ENCODE measurements around the gene SEC63.

The SEC63 gene

GRCh38 chr6:107989166-107990094 lies 31.4 kb upstream of the SEC63 start:
- Histone ChIP-seq H3K4me1 (ENCODE audit: control insufficient read depth, insufficient read depth, low read length) (peaks cover 36% of the 10 kb centered on the region), H3K27me3 (ENCODE audit: control insufficient read depth, insufficient read depth, low read length) (no peaks in the 10 kb centered on the region), H3K9me3 (ENCODE audit: control insufficient read depth, insufficient read depth, low read length) (no peaks in the 10 kb centered on the region), H3K27ac (ENCODE audit: low read depth, low read length) (peak overlapping the region; percentile 90), H3K4me3 (ENCODE audit: low read depth, low read length) (no peak overlapping the region), H3K36me3 (ENCODE audit: control insufficient read depth, insufficient read depth, low read length) (no peaks in the 10 kb centered on the region), H3K9ac (ENCODE audit: low read depth, low read length) (no peak overlapping the region)

DNA sequence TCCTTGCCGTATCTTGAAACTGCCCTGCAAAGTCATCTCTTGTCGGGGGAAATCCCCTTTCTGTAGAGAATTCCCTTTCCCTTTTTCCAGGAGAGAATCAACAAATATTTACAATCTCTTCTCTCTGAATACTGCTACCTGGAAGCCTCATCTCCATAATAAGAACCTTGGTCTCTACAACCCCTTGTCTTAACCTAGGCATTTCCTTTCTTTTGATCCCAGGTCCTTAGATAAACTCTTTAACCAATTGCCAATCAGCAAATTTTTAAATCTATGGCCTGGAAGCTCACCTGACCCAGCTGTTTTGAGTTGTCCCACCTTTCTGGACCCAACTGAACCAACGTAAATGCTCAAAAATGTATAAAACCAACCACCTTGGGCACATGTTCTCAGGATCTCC lies 30.6 kb upstream of the SEC63 start:
- Histone ChIP-seq H3K4me3 (ENCODE audit: low read depth, low read length) (peak overlapping the region; percentile 11; the same call in 1 of the 2 replicates), H3K9me3 (ENCODE audit: control insufficient read depth, insufficient read depth, low read length) (no peaks in the 10 kb centered on the region), H3K27ac (ENCODE audit: low read depth, low read length) (peak overlapping the region; percentile 90), H3K9ac (ENCODE audit: low read depth, low read length) (peak overlapping the region; percentile 29; the same call in 1 of the 2 replicates), H3K27me3 (ENCODE audit: control insufficient read depth, insufficient read depth, low read length) (no peaks in the 10 kb centered on the region), H3K4me1 (ENCODE audit: control insufficient read depth, insufficient read depth, low read length) (peaks cover 36% of the 10 kb centered on the region), H3K36me3 (ENCODE audit: control insufficient read depth, insufficient read depth, low read length) (no peaks in the 10 kb centered on the region)

DNA sequence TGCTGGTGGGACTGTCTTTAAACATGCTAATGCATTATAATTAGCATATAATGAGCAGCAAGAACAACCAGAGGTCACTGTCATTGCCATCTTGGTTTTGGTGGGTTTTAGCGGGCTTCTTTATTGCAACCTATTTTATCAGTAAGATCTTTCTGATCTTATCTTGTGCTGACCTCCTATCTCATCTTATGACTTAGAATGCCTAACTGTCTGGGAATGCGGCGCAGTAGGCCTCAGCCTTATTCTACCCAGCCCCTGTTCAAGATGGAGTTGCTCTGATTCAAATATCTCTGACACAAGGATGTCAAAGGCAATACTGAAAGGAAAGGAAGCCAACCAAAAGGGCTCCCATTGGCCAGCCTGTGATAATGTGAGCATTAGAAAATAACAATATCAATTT lies 29.8 kb upstream of the SEC63 start:
- Histone ChIP-seq H3K27me3 (ENCODE audit: control insufficient read depth, insufficient read depth, low read length) (no peaks in the 10 kb centered on the region), H3K27ac (ENCODE audit: low read depth, low read length) (peak overlapping the region; percentile 90), H3K9me3 (ENCODE audit: control insufficient read depth, insufficient read depth, low read length) (no peaks in the 10 kb centered on the region), H3K4me3 (ENCODE audit: low read depth, low read length) (peak overlapping the region; percentile 11; the same call in 1 of the 2 replicates), H3K36me3 (ENCODE audit: control insufficient read depth, insufficient read depth, low read length) (no peaks in the 10 kb centered on the region), H3K9ac (ENCODE audit: low read depth, low read length) (peak overlapping the region; percentile 29; the same call in 1 of the 2 replicates), H3K4me1 (ENCODE audit: control insufficient read depth, insufficient read depth, low read length) (peaks cover 36% of the 10 kb centered on the region)

GRCh38 chr6:107985701-107986100 lies 27.7 kb upstream of the SEC63 start:
- Histone ChIP-seq H3K4me1 (ENCODE audit: control insufficient read depth, insufficient read depth, low read length) (peaks cover 39% of the 10 kb centered on the region), H3K36me3 (ENCODE audit: control insufficient read depth, insufficient read depth, low read length) (no peaks in the 10 kb centered on the region), H3K9me3 (ENCODE audit: control insufficient read depth, insufficient read depth, low read length) (no peaks in the 10 kb centered on the region), H3K9ac (ENCODE audit: low read depth, low read length) (no peak overlapping the region), H3K4me3 (ENCODE audit: low read depth, low read length) (no peak overlapping the region), H3K27ac (ENCODE audit: low read depth, low read length) (no peak overlapping the region), H3K27me3 (ENCODE audit: control insufficient read depth, insufficient read depth, low read length) (no peaks in the 10 kb centered on the region)

DNA sequence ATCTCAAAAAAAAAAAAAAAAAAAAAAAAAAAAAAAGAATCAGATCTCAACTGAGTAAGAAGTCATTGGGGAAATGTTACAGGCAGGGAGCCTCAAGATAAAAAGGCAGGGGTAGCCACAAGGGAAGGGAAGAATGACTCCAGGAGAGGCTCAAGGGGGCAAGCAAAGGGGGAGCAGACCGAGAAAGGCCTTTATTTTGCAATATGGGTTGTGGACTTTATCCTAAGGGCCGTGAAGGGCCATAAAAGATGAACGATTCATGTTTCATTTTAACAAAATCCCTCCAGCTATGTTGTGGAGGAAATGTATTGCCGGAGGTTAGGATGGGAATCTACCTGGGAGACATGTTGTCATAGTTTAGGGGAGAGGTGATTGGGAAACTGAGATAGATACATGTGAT lies 25.8 kb upstream of the SEC63 start:
- no peaks in the 10 kb centered on the region for H3K27me3 ChIP-seq (ENCODE audit: control insufficient read depth, insufficient read depth, low read length)
- no peaks in the 10 kb centered on the region for H3K9me3 ChIP-seq (ENCODE audit: control insufficient read depth, insufficient read depth, low read length)
- H3K4me1 ChIP-seq (ENCODE audit: control insufficient read depth, insufficient read depth, low read length) = peaks cover 24% of the 10 kb centered on the region
- H3K4me3 ChIP-seq (ENCODE audit: low read depth, low read length) = no peak overlapping the region
- no peak overlapping the region for H3K27ac ChIP-seq (ENCODE audit: low read depth, low read length)
- no peak overlapping the region for H3K9ac ChIP-seq (ENCODE audit: low read depth, low read length)
- no peaks in the 10 kb centered on the region for H3K36me3 ChIP-seq (ENCODE audit: control insufficient read depth, insufficient read depth, low read length)

GRCh38 chr6:107982486-107982885 lies 24.5 kb upstream of the SEC63 start:
- Histone ChIP-seq H3K4me3 (ENCODE audit: low read depth, low read length) (no peak overlapping the region), H3K9me3 (ENCODE audit: control insufficient read depth, insufficient read depth, low read length) (no peaks in the 10 kb centered on the region), H3K27ac (ENCODE audit: low read depth, low read length) (no peak overlapping the region), H3K9ac (ENCODE audit: low read depth, low read length) (no peak overlapping the region), H3K27me3 (ENCODE audit: control insufficient read depth, insufficient read depth, low read length) (no peaks in the 10 kb centered on the region), H3K36me3 (ENCODE audit: control insufficient read depth, insufficient read depth, low read length) (no peaks in the 10 kb centered on the region), H3K4me1 (ENCODE audit: control insufficient read depth, insufficient read depth, low read length) (peaks cover 12% of the 10 kb centered on the region)

DNA sequence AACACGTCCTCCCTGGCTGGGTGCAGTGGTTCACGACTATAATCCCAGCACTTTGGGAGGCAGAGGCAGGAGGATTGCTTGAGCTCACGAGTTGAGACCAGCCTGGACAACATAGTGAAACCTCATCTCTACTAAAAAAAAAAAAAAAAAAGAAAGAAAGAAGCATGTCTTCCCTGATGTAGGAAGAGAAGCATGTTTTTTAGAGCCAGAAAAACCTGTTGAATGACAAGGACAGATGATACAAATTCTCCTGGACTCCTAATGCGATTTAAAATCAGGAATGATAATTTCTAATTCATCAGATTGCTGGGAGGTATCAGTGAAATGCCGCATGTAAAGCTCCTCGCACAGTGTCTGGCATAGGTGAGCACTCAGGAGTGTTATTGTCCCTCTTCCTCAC lies 23.7 kb upstream of the SEC63 start:
- Histone ChIP-seq H3K4me3 (ENCODE audit: low read depth, low read length) (no peak overlapping the region), H3K27me3 (ENCODE audit: control insufficient read depth, insufficient read depth, low read length) (no peaks in the 10 kb centered on the region), H3K9ac (ENCODE audit: low read depth, low read length) (no peak overlapping the region), H3K36me3 (ENCODE audit: control insufficient read depth, insufficient read depth, low read length) (no peaks in the 10 kb centered on the region), H3K9me3 (ENCODE audit: control insufficient read depth, insufficient read depth, low read length) (no peaks in the 10 kb centered on the region), H3K27ac (ENCODE audit: low read depth, low read length) (no peak overlapping the region), H3K4me1 (ENCODE audit: control insufficient read depth, insufficient read depth, low read length) (peaks cover 7% of the 10 kb centered on the region)

GRCh38 chr6:107977283-107977682 lies 19.3 kb upstream of the SEC63 start:
- H3K9ac ChIP-seq (ENCODE audit: low read depth, low read length) = no peak overlapping the region
- H3K27ac ChIP-seq (ENCODE audit: low read depth, low read length) = no peak overlapping the region
- H3K9me3 ChIP-seq (ENCODE audit: control insufficient read depth, insufficient read depth, low read length) = no peaks in the 10 kb centered on the region
- H3K4me1 ChIP-seq (ENCODE audit: control insufficient read depth, insufficient read depth, low read length) = peaks cover 4% of the 10 kb centered on the region
- H3K36me3 ChIP-seq (ENCODE audit: control insufficient read depth, insufficient read depth, low read length) = no peaks in the 10 kb centered on the region
- H3K27me3 ChIP-seq (ENCODE audit: control insufficient read depth, insufficient read depth, low read length) = no peaks in the 10 kb centered on the region
- no peak overlapping the region for H3K4me3 ChIP-seq (ENCODE audit: low read depth, low read length)

- Histone ChIP-seq H3K36me3 (ENCODE audit: control insufficient read depth, insufficient read depth, low read length) (no peaks in the 10 kb centered on the region), H3K9me3 (ENCODE audit: control insufficient read depth, insufficient read depth, low read length) (no peaks in the 10 kb centered on the region), H3K4me3 (ENCODE audit: low read depth, low read length) (no peak overlapping the region), H3K27me3 (ENCODE audit: control insufficient read depth, insufficient read depth, low read length) (no peaks in the 10 kb centered on the region), H3K9ac (ENCODE audit: low read depth, low read length) (no peak overlapping the region), H3K4me1 (ENCODE audit: control insufficient read depth, insufficient read depth, low read length) (no peaks in the 10 kb centered on the region), H3K27ac (ENCODE audit: low read depth, low read length) (no peak overlapping the region)
Measured at GRCh38 chr6:107976155-107976783, 18.3 kb upstream of the SEC63 start.

DNA sequence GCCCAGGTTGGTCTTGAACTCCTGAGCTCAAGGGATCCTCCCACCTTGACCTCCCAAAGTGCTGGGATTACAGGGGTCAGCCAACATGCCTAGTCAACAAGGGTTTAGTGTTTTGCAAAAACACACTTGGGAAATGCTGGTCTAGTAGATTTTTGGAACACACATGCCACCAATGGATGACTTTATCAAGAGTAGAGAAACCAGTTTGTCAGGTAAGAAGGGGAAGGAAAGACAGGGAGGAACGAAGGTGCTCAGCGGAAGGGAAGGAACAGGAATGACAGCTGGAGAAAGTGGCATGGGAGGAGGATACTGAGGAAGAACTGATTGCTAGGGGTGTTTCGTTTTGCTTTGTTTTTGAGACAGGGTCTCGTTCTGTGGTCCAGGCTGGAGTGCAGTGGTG lies 15.6 kb upstream of the SEC63 start:
- Histone ChIP-seq H3K9ac (ENCODE audit: low read depth, low read length) (no peak overlapping the region), H3K4me1 (ENCODE audit: control insufficient read depth, insufficient read depth, low read length) (no peaks in the 10 kb centered on the region), H3K27ac (ENCODE audit: low read depth, low read length) (no peak overlapping the region), H3K36me3 (ENCODE audit: control insufficient read depth, insufficient read depth, low read length) (no peaks in the 10 kb centered on the region), H3K4me3 (ENCODE audit: low read depth, low read length) (no peak overlapping the region), H3K27me3 (ENCODE audit: control insufficient read depth, insufficient read depth, low read length) (no peaks in the 10 kb centered on the region), H3K9me3 (ENCODE audit: control insufficient read depth, insufficient read depth, low read length) (no peaks in the 10 kb centered on the region)

DNA sequence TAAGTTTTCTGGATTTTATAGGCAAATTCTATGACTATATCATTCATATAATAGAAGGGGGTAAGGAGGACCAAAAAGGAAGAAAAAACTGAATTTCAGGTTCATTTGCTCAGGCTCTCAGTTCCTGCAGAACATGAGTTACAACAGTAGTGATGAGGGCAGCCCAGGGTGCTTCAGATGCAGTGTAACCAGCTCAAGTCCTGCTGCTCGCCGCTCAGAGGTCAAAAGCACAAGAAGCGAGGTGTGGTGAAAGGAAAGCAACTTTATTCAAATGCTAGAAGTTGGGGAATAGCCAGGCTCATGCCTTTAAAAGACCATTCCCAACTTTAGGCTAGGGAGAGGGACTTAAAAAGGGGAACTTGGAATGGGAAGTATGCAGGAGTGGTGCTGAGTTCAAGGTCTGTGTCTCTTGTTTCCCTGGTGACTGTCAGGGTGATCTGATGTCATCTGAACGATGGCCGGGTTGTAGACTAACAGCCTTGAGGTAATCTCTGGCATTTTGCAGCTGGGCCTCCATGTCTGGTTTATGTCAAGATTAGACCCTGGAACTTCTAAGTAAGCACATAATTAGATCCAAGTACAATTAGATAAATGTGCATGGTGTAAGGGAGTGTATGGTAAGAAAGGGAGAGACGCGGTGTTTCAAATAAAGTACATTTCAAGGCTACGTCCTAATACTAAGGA lies 14.5 kb upstream of the SEC63 start:
- Histone ChIP-seq H3K27ac (ENCODE audit: low read depth, low read length) (no peak overlapping the region), H3K4me1 (ENCODE audit: control insufficient read depth, insufficient read depth, low read length) (no peaks in the 10 kb centered on the region), H3K4me3 (ENCODE audit: low read depth, low read length) (no peak overlapping the region), H3K36me3 (ENCODE audit: control insufficient read depth, insufficient read depth, low read length) (no peaks in the 10 kb centered on the region), H3K9ac (ENCODE audit: low read depth, low read length) (no peak overlapping the region), H3K9me3 (ENCODE audit: control insufficient read depth, insufficient read depth, low read length) (no peaks in the 10 kb centered on the region), H3K27me3 (ENCODE audit: control insufficient read depth, insufficient read depth, low read length) (no peaks in the 10 kb centered on the region)

Measured in HUES48 (cell line).